Pancreas (tissue), 10 donors: ENCODE measurements around the gene SLC2A10. TPM values are rescaled to one million over a fixed set of nuclear protein-coding genes. Genes with fewer than 3 reads are reported as not detected.

ENCODE experiments used
- ATAC-seq, 4 donors: fragments of 200-7000 bp; cut with Tn5 transposase; one replicate each; pipeline versions ENCODE4 v1.8.0 to v1.9.1; 2020; ENCODE audit warnings: mild to moderate bottlenecking in 4 of 4, moderate library complexity in 4 of 4
- DNase-seq, 6 donors: peaks; one replicate each; pipeline ENCODE4 v3.0.0-alpha.2; 2020
- FAIRE-seq: peaks from 2 replicates; lab custom pipeline; 2012; peaks lifted over from hg19 to GRCh38; lab: Jason Lieb, UNC
- H3K27ac ChIP-seq, 4 donors: fragments of 200-600 bp; sonication (generic); 1 replicate in 3 of 4; 2 replicates in 1 of 4; pipeline versions ENCODE4 v1.5.0 to v1.8.0; 2020
- H3K27me3 ChIP-seq, 4 donors: fragments of 200-600 bp; one replicate each; pipeline ENCODE4 v1.8.0; 2021
- H3K36me3 ChIP-seq, 3 donors: fragments of 200-600 bp; sonication (generic) in 1 of 3; one replicate each; pipeline versions ENCODE4 v1.5.0 to v1.8.0; 2020 to 2021
- H3K4me1 ChIP-seq, 3 donors: fragments of 200-600 bp; one replicate each; pipeline ENCODE4 v1.8.0; 2021
- H3K4me3 ChIP-seq, 4 donors: fragments of 200-600 bp; sonication (generic) in 2 of 4; one replicate each; pipeline versions ENCODE4 v1.5.0 to v1.8.0; 2020 to 2021
- H3K9me3 ChIP-seq, 4 donors: fragments of 200-600 bp; one replicate each; pipeline ENCODE4 v1.8.0; 2021
- CTCF ChIP-seq, 4 donors: fragments of 200-600 bp; sonication (generic) in 3 of 4; IDR thresholded peaks; one replicate each; pipeline versions ENCODE4 v1.5.0 to v1.8.0; 2021; ENCODE audit warnings: antibody characterized with exemption in 4 of 4
- WGBS, 2 donors: extraction: QIAGEN DNeasy Blood & Tissue Kit; methylation state at CpG; one replicate each; pipeline ENCODE4 v1.1.7; 2013; 5-methylcytosine and 5-hydroxymethylcytosine counted together
- intact Hi-C, 3 donors: fragments of 100-400 bp; cut with DNase I; formaldehyde crosslinking; loops; one replicate each; pipeline versions ENCODE4 v1.11.1 to v1.14.2; 2022
- polyA plus RNA-seq, 2 donors: library from polyadenylated mRNA; stranded (reverse); fragments of 200-250 nt; gene quantifications; one replicate each; pipeline ENCODE4 v1.2.3, GENCODE V29; 2013
- total RNA-seq, 6 donors: library from RNA; stranded (reverse); fragmentation: NEBNext Ultra II Directional in 4 of 6; extraction: Animal tissue kit (Norgen Biotek cat#: 25700) in 4 of 6; gene quantifications; one replicate each; pipeline versions ENCODE4 v1.2.1 to v1.2.4, GENCODE V29; 2021 to 2023
- donor health status: healthy with polysubstance abuse.
- donor health status: DM: no; HTN: no; CAD: no; lungs with moderate emphysema.
- donor health status: DM: no; HTN: no; CAD: no.
- donor health status: control.
- donor health status: control.
- donor health status: Bipolar disorder and iron deficiency.
- donor health status: DM: yes; HTN: yes; CAD: no.
- donor health status: DM: no; HTN: no; CAD: no.
- donor health status: DM: no; HTN: no; CAD: no.
- donor health status: DM: yes; HTN: yes; CAD: no.

The SLC2A10 gene
- total and polyA plus RNA-seq, 8 donors: 10.9 to 20.9 (median 13.8) TPM

- TF ChIP-seq CTCF (IDR thresholded peaks at IDR 0.05): no peak
- FAIRE-seq (no peak), DNase-seq (no peak), ATAC-seq (no peak)
- peaks cover 0 to 3% (median 3%) of the 10 kb centered on the region in 3 donors for H3K4me1 ChIP-seq
- intact Hi-C loops: no loop called here
- H3K27ac ChIP-seq: no peak overlapping the region
- no peak overlapping the region for H3K4me3 ChIP-seq
- WGBS, 2 donors: 89 to 93% methylated on average over 5 of the region's 5 CpGs
- no peaks in the 10 kb centered on the region for H3K9me3 ChIP-seq
- H3K27me3 ChIP-seq: no peaks in the 10 kb centered on the region
- H3K36me3 ChIP-seq: no peaks in the 10 kb centered on the region
These were observed 31.8 kb upstream of the SLC2A10 start for GRCh38 chr20:46677608-46678007.

- 79 to 88% methylated on average over 4 of the region's 4 CpGs for WGBS, 2 donors
- no peak for DNase-seq
- no peak for FAIRE-seq
- H3K36me3 ChIP-seq: no peaks in the 10 kb centered on the region
- no peaks in the 10 kb centered on the region for H3K9me3 ChIP-seq
- no peak overlapping the region for H3K4me3 ChIP-seq
- ATAC-seq: no peak
- peaks cover 3 to 8% (median 8%) of the 10 kb centered on the region in 3 donors for H3K4me1 ChIP-seq
- TF ChIP-seq CTCF (IDR thresholded peaks at IDR 0.05): no peak
- no peaks in the 10 kb centered on the region for H3K27me3 ChIP-seq
- intact Hi-C loops: no loop called here
- H3K27ac ChIP-seq: no peak overlapping the region
These were observed 30.9 kb upstream of the SLC2A10 start for GRCh38 chr20:46678516-46678915.

GRCh38 chr20:46680684-46681031 lies 28.8 kb upstream of the SLC2A10 start:
- no peak overlapping the region for H3K4me3 ChIP-seq
- no peak for FAIRE-seq
- intact Hi-C loops: loop anchor here in 1 of 3 donors (10.0 kb wide), 1 partner anchor 126 kb away; the partner anchor contains the start of gene OCSTAMP
- H3K9me3 ChIP-seq: no peaks in the 10 kb centered on the region
- whole genome bisulfite sequencing, 2 donors: 88 to 100% methylated on average over 2 of the region's 2 CpGs
- no peak overlapping the region for H3K27ac ChIP-seq
- peaks cover 3 to 11% (median 8%) of the 10 kb centered on the region in 3 donors for H3K4me1 ChIP-seq
- ATAC-seq: no peak
- no peaks in the 10 kb centered on the region for H3K36me3 ChIP-seq
- no peak for DNase-seq
- H3K27me3 ChIP-seq: no peaks in the 10 kb centered on the region
- TF ChIP-seq CTCF (IDR thresholded peaks at IDR 0.05): no peak

GRCh38 chr20:46681032-46681854 lies 28.2 kb upstream of the SLC2A10 start:
- DNase-seq: peak in 5 of 6 donors; percentile 40 to 74 (median 51)
- peaks cover 3 to 11% (median 8%) of the 10 kb centered on the region in 3 donors for H3K4me1 ChIP-seq
- peak; percentile 59 to 85 (median 76) for TF ChIP-seq CTCF (IDR thresholded peaks at IDR 0.05)
- H3K9me3 ChIP-seq: no peaks in the 10 kb centered on the region
- no peaks in the 10 kb centered on the region for H3K36me3 ChIP-seq
- ATAC-seq: peak in 3 of 4 donors; percentile 52 to 66 (median 53)
- no peak for FAIRE-seq
- intact Hi-C loops: loop anchor here in 1 of 3 donors (10.0 kb wide), 1 partner anchor 126 kb away; the partner anchor contains the start of gene OCSTAMP
- H3K27me3 ChIP-seq: no peaks in the 10 kb centered on the region
- no peak overlapping the region for H3K27ac ChIP-seq
- H3K4me3 ChIP-seq: no peak overlapping the region
- WGBS, 2 donors: 49 to 50% methylated on average over 14 of the region's 14 CpGs
